Neural cell (in vitro differentiated cells): ENCODE data around the gene MPHOSPH9. TPM values are rescaled to one million over a fixed set of nuclear protein-coding genes. Genes with fewer than 3 reads are reported as not detected.

Experiments
- H2AFZ ChIP-seq: fragments of 200-600, 300-800 bp; sonication (generic), shearing (Covaris generic); 2 replicates; pipeline ENCODE4 v1.6.0; 2014; ENCODE audit warnings: low read depth, mild to moderate bottlenecking, antibody characterized with exemption, low read length, moderate library complexity
- H3F3A ChIP-seq: fragments of 200-600 bp; shearing (Covaris generic); 2 replicates; pipeline ENCODE4 v1.6.1; 2016; ENCODE audit warnings: mild to moderate bottlenecking, moderate library complexity, mixed read lengths, antibody characterized with exemption, low read length; ENCODE audit not compliant: insufficient read depth, poor library complexity, severe bottlenecking
- H3K27ac ChIP-seq: fragments of 200-600, 300-800 bp; sonication (generic), shearing (Covaris generic); 2 replicates; pipeline ENCODE4 v1.5.1; 2014; ENCODE audit warnings: mild to moderate bottlenecking, low read length, moderate library complexity
- H3K27me3 ChIP-seq: fragments of 300-800, 200-600 bp; sonication (generic), shearing (Covaris generic); 2 replicates; pipeline ENCODE4 v1.6.0; 2014; ENCODE audit warnings: mild to moderate bottlenecking, low read depth, low read length, moderate library complexity; ENCODE audit not compliant: insufficient read depth
- H3K36me3 ChIP-seq: fragments of 300-800, 200-600 bp; sonication (generic), shearing (Covaris generic); 2 replicates; pipeline ENCODE4 v1.5.1; 2014; ENCODE audit warnings: mild to moderate bottlenecking, antibody characterized with exemption, low read length, moderate library complexity; ENCODE audit not compliant: insufficient read depth
- H3K4me2 ChIP-seq: fragments of 300-800, 200-600 bp; sonication (generic), shearing (Covaris generic); 2 replicates; pipeline ENCODE4 v1.6.0; 2014; ENCODE audit warnings: mild to moderate bottlenecking, low read length
- H3K4me3 ChIP-seq: fragments of 300-800, 200-600 bp; sonication (generic), shearing (Covaris generic); 2 replicates; pipeline ENCODE4 v1.5.1; 2014; ENCODE audit warnings: mild to moderate bottlenecking, low read length, moderate library complexity
- H3K79me2 ChIP-seq: fragments of 200-600 bp; shearing (Covaris generic); replicated peaks from 2 replicates; pipeline ENCODE4 v1.6.0; 2014; ENCODE audit warnings: mild to moderate bottlenecking, low read length, moderate library complexity; ENCODE audit not compliant: insufficient read depth
- H3K9ac ChIP-seq: fragments of 300-800, 200-600 bp; sonication (generic), shearing (Covaris generic); 2 replicates; pipeline ENCODE4 v1.6.1; 2016; ENCODE audit warnings: mild to moderate bottlenecking, low read length, mixed read lengths
- H3K9me2 ChIP-seq: fragments of 200-600 bp; shearing (Covaris generic); 2 replicates; pipeline ENCODE4 v1.6.1; 2016; ENCODE audit warnings: mild to moderate bottlenecking, low read length, mixed read lengths; ENCODE audit not compliant: insufficient read depth
- H3K9me3 ChIP-seq: fragments of 200-600, 300-800 bp; sonication (generic), shearing (Covaris generic); 2 replicates; pipeline ENCODE4 v1.6.1; 2016; ENCODE audit warnings: mild to moderate bottlenecking, mixed run types, low read length, moderate library complexity, mixed read lengths
- H4K20me1 ChIP-seq: fragments of 200-600 bp; shearing (Covaris generic); 2 replicates; pipeline ENCODE4 v1.6.1; 2016; ENCODE audit warnings: mild to moderate bottlenecking, mixed run types; ENCODE audit not compliant: insufficient read depth
- EP300 ChIP-seq: fragments of 450-650 bp; conservative IDR thresholded peaks from 2 replicates; pipeline ENCODE4 v1.6.1; 2014; ENCODE audit warnings: antibody characterized with exemption, mild to moderate bottlenecking, moderate library complexity; ENCODE audit not compliant: poor library complexity, severe bottlenecking
- EZH2 ChIP-seq: fragments of 200-600, 300-800 bp; shearing (Covaris generic), sonication (generic); IDR thresholded peaks from 2 replicates; pipeline ENCODE4 v1.6.1; 2014; ENCODE audit warnings: antibody characterized with exemption, low read length, borderline replicate concordance, mild to moderate bottlenecking; ENCODE audit not compliant: insufficient read depth, poor library complexity, severe bottlenecking
- MXI1 ChIP-seq: fragments of 450-650 bp; conservative IDR thresholded peaks from 2 replicates; pipeline ENCODE4 v1.6.1; 2014; ENCODE audit warnings: antibody characterized with exemption, mild to moderate bottlenecking; ENCODE audit not compliant: poor library complexity, severe bottlenecking
- POLR2AphosphoS5 ChIP-seq: IDR thresholded peaks from 2 replicates; pipeline ENCODE4 v1.6.1; 2012
- RAD21 ChIP-seq: fragments of 450-650 bp; conservative IDR thresholded peaks from 2 replicates; pipeline ENCODE4 v1.6.1; 2014; ENCODE audit warnings: antibody characterized with exemption, mild to moderate bottlenecking, moderate library complexity
- SMC3 ChIP-seq: fragments of 450-650 bp; conservative IDR thresholded peaks from 2 replicates; pipeline ENCODE4 v1.6.1; 2014; ENCODE audit warnings: antibody characterized with exemption, mild to moderate bottlenecking, moderate library complexity; ENCODE audit not compliant: poor library complexity
- TAF1 ChIP-seq: IDR thresholded peaks from 2 replicates; pipeline ENCODE4 v1.6.1; 2012; ENCODE audit warnings: low read depth
- polyA plus RNA-seq: library from polyadenylated mRNA; depleted of rRNA; stranded (reverse); fragments of >200 nt; gene quantifications from 2 replicates; pipeline ENCODE4 v1.2.3, GENCODE V29; 2014
- TF ChIP-seq, protein P1 (sequence below): IDR thresholded peaks from 2 replicates; pipeline ENCODE4 v1.6.1; 2012; ENCODE audit warnings: borderline replicate concordance
- TF ChIP-seq, protein P2 (sequence below): fragments of 450-650 bp; IDR thresholded peaks from 2 replicates; pipeline ENCODE4 v1.5.1; 2014; ENCODE audit warnings: antibody characterized with exemption, mild to moderate bottlenecking, moderate library complexity; ENCODE audit not compliant: poor library complexity, severe bottlenecking

The MPHOSPH9 gene
- polyA plus RNA-seq, 1 donor from 2014 or later, result 59.1 TPM

DNA sequence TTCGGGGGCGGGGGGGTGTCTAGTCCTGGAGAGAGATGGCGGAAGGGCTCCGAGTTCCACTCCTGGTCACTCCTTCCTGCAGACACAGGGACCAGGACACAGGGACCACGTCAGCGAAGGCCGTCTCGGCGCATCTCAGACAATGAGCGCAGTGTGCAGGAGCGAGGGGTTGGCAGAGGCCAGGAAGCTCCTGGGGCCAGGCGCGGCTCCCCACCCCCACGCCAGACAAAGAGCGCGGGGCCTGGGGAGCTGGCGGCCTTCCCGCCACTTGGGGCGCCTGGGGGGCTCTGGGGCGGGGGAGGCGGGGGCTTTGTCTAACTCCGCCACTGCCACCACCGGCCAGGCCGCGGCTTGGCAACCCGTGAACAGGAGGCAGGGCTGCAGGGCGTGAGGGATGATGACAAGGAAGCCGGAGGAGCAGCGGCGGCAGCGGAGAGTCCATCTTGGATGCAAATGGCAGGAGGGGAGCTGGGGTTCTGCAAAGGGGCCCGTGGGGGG lies 36.5 kb upstream of the MPHOSPH9 start:
- peak overlapping the region; percentile 91 for H3K27ac ChIP-seq

DNA sequence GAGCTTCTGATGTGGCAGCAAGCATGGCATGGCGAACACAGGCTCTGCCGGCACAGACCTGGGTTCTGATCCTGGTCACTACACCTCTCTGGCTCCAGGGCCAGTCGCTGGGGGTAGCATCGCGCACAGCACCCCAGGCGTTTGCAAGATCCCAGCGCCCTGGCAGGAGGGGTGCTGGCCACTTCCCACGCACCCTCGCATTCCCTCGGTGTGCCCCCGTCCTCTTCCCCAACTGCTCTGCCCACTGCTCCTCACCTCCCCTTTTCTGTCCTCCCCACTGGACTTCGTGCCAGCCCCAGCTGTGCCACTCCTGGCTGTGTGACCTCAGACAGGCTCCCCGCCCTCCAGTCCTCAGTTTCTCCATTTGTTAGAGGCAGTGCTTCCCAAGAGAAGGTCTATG lies 35.9 kb upstream of the MPHOSPH9 start:
- H3K9me3 ChIP-seq, result no peaks in the 10 kb centered on the region
- no peaks in the 10 kb centered on the region for H3K36me3 ChIP-seq
- TF ChIP-seq EZH2, result no peak
- no peak for TF ChIP-seq RAD21
- no peak for TF ChIP-seq EP300
- TF ChIP-seq, protein P1, sequence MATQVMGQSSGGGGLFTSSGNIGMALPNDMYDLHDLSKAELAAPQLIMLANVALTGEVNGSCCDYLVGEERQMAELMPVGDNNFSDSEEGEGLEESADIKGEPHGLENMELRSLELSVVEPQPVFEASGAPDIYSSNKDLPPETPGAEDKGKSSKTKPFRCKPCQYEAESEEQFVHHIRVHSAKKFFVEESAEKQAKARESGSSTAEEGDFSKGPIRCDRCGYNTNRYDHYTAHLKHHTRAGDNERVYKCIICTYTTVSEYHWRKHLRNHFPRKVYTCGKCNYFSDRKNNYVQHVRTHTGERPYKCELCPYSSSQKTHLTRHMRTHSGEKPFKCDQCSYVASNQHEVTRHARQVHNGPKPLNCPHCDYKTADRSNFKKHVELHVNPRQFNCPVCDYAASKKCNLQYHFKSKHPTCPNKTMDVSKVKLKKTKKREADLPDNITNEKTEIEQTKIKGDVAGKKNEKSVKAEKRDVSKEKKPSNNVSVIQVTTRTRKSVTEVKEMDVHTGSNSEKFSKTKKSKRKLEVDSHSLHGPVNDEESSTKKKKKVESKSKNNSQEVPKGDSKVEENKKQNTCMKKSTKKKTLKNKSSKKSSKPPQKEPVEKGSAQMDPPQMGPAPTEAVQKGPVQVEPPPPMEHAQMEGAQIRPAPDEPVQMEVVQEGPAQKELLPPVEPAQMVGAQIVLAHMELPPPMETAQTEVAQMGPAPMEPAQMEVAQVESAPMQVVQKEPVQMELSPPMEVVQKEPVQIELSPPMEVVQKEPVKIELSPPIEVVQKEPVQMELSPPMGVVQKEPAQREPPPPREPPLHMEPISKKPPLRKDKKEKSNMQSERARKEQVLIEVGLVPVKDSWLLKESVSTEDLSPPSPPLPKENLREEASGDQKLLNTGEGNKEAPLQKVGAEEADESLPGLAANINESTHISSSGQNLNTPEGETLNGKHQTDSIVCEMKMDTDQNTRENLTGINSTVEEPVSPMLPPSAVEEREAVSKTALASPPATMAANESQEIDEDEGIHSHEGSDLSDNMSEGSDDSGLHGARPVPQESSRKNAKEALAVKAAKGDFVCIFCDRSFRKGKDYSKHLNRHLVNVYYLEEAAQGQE, result no peak
- TF ChIP-seq, protein P2, sequence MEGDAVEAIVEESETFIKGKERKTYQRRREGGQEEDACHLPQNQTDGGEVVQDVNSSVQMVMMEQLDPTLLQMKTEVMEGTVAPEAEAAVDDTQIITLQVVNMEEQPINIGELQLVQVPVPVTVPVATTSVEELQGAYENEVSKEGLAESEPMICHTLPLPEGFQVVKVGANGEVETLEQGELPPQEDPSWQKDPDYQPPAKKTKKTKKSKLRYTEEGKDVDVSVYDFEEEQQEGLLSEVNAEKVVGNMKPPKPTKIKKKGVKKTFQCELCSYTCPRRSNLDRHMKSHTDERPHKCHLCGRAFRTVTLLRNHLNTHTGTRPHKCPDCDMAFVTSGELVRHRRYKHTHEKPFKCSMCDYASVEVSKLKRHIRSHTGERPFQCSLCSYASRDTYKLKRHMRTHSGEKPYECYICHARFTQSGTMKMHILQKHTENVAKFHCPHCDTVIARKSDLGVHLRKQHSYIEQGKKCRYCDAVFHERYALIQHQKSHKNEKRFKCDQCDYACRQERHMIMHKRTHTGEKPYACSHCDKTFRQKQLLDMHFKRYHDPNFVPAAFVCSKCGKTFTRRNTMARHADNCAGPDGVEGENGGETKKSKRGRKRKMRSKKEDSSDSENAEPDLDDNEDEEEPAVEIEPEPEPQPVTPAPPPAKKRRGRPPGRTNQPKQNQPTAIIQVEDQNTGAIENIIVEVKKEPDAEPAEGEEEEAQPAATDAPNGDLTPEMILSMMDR, result no peak
- no peak for TF ChIP-seq POLR2AphosphoS5
- no peak for TF ChIP-seq TAF1
- no peak for TF ChIP-seq SMC3
- no peak for TF ChIP-seq MXI1
- peak overlapping the region; percentile 91 for H2AFZ ChIP-seq
- H3K27me3 ChIP-seq, result no peaks in the 10 kb centered on the region
- H3K9me2 ChIP-seq, result no peaks in the 10 kb centered on the region
- H3F3A ChIP-seq, result peaks cover 4% of the 10 kb centered on the region
- peak overlapping the region; percentile 91 for H3K27ac ChIP-seq
- no peaks in the 10 kb centered on the region for H4K20me1 ChIP-seq
- peaks cover 30% of the 10 kb centered on the region for H3K79me2 ChIP-seq
- peak overlapping the region; percentile 91 for H3K4me3 ChIP-seq
- peak overlapping the region; percentile 97 for H3K4me2 ChIP-seq
- H3K9ac ChIP-seq, result peak overlapping the region; percentile 94

More for the DNA sequence above, 36.5 kb upstream of the MPHOSPH9 start:
- peak overlapping the region; percentile 97 for H3K4me2 ChIP-seq
- H3K36me3 ChIP-seq, result no peaks in the 10 kb centered on the region
- no peaks in the 10 kb centered on the region for H3K9me3 ChIP-seq
- peak overlapping the region; percentile 91 for H2AFZ ChIP-seq
- TF ChIP-seq, protein P2, result peak; percentile 36
- TF ChIP-seq, protein P1, result peak; percentile 13
- no peak for TF ChIP-seq EZH2
- TF ChIP-seq RAD21, result no peak
- TF ChIP-seq TAF1, result peak; percentile 52
- TF ChIP-seq EP300, result no peak
- TF ChIP-seq SMC3, result no peak
- TF ChIP-seq MXI1, result no peak
- TF ChIP-seq POLR2AphosphoS5, result peak; percentile 63
- no peaks in the 10 kb centered on the region for H3K27me3 ChIP-seq
- H3K79me2 ChIP-seq, result peaks cover 34% of the 10 kb centered on the region
- H4K20me1 ChIP-seq, result no peaks in the 10 kb centered on the region
- no peaks in the 10 kb centered on the region for H3K9me2 ChIP-seq
- peaks cover 4% of the 10 kb centered on the region for H3F3A ChIP-seq
- H3K9ac ChIP-seq, result peak overlapping the region; percentile 94
- peak overlapping the region; percentile 91 for H3K4me3 ChIP-seq
